Measurements from ENCODE around the gene SAE1.

SAE1 gene

GRCh38 chr19:47158879-47159503 is 28.4 kb downstream of the SAE1 start:
- H3K4me3 ChIP-seq (ENCODE audit: insufficient read depth in 1 of 2, low read depth in 1 of 2, low read length in 2 of 2) = no peak overlapping the region
- peaks cover 17% of the 10 kb centered on the region for H3K4me1 ChIP-seq (ENCODE audit: control insufficient read depth, insufficient read depth, low read depth, low read length)
- H3K36me3 ChIP-seq (ENCODE audit: control insufficient read depth in 1 of 2, insufficient read depth in 2 of 2, low read depth in 1 of 2, low read length in 2 of 2) = peaks cover 26 to 53% of the 10 kb centered on the region in 2 experiments
- no peak overlapping the region for H4K91ac ChIP-seq (ENCODE audit: low read length)
- H3K4me2 ChIP-seq (ENCODE audit: low read length, poor library complexity, severe bottlenecking) = peak overlapping the region; percentile 4
- H3K9ac ChIP-seq (ENCODE audit: low read length) = peak overlapping the region; percentile 27
- no peak overlapping the region for H3K4ac ChIP-seq (ENCODE audit: low read depth in 1 of 2, low read length in 2 of 2)
- H3K79me1 ChIP-seq (replicated peaks; ENCODE audit: low read length, poor library complexity, severe bottlenecking) = peaks cover 18% of the 10 kb centered on the region
- no peaks in the 10 kb centered on the region for H3K9me3 ChIP-seq (ENCODE audit: control insufficient read depth, low read length)
- no peak overlapping the region for H3K18ac ChIP-seq (ENCODE audit: low read depth in 1 of 2, low read length in 2 of 2)
- H2AK5ac ChIP-seq (ENCODE audit: low read length, severe bottlenecking) = peak overlapping the region; percentile 88
- H4K8ac ChIP-seq (ENCODE audit: low read length) = no peak overlapping the region
- H2BK12ac ChIP-seq (ENCODE audit: low read length in 2 of 2) = no peak overlapping the region
- no peak overlapping the region for H2BK15ac ChIP-seq (ENCODE audit: low read depth, poor library complexity, severe bottlenecking)
- H2BK5ac ChIP-seq (ENCODE audit: low read depth, low read length, poor library complexity, severe bottlenecking) = no peak overlapping the region
- no peak for DNase-seq
- WGBS = 87% methylated on average over 7 of the region's 7 CpGs
- H3K23ac ChIP-seq (ENCODE audit: low read length in 2 of 2) = no peak overlapping the region
- H2BK120ac ChIP-seq (ENCODE audit: low read depth, low read length) = no peak overlapping the region
- H3K27ac ChIP-seq (ENCODE audit: low read length, poor library complexity, severe bottlenecking) = peak overlapping the region; percentile 94
- no peaks in the 10 kb centered on the region for H3K27me3 ChIP-seq (ENCODE audit: control insufficient read depth in 1 of 2, insufficient read depth in 1 of 2, low read length in 2 of 2)
- H2AFZ ChIP-seq (ENCODE audit: low read depth, low read length) = no peak overlapping the region
- no peak overlapping the region for H3K14ac ChIP-seq (ENCODE audit: low read length in 2 of 2)

DNA sequence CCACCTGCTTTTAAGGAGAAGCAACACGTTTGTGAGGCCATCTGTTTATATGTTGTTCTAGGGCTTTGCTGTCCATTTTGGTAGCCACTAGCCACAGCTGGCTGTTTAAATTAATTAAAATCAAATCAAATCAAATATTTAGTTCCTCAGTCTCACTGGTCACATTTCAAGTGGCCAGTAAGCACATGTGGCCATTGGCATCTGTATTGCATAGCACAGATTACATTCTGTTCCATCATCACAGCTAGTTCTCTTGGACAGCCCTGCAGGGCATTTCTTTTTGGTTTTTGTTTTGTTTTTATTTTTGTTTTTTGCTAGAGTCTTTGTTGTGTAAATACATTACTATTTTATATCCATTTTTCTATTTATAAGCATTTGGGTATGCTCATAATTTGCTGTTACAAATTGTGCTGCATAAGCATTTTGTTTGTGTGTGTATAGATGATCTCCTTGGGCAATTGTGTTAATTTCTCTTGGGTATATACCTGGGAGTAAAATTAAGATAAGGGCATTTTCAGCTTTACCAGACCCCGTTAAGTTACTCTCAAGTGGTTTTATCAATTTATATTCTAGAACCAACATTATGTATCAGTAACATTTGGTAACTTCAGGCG is 31.3 kb downstream of the SAE1 start:
- no peak overlapping the region for H3K4me3 ChIP-seq (ENCODE audit: insufficient read depth in 1 of 2, low read depth in 1 of 2, low read length in 2 of 2)

DNA sequence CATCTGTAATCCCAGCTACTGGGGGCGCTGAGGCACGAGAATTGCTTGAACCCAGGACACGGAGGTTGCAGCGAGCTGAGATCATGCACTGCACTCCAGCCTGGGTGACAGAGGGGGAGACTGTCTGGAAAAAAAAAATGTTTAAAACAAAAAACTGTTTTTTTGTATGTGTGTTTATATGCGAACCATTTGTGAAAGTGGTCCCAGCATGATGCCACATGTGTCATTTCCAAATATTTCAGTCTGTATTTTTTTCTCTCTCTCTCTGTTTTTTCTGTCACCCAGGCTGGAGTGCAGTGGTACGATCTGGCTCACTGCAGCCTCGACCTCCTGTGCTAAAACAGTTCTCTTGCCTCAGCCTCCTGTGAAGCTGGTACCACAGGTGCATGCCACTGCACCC is 37.4 kb downstream of the SAE1 start:
- Histone ChIP-seq H2AFZ (ENCODE audit: low read depth, low read length) (no peak overlapping the region), H4K8ac (ENCODE audit: low read length) (no peak overlapping the region), H2BK120ac (ENCODE audit: low read depth, low read length) (no peak overlapping the region), H2AK5ac (ENCODE audit: low read length, severe bottlenecking) (no peak overlapping the region), H3K4me3 (ENCODE audit: insufficient read depth in 1 of 2, low read depth in 1 of 2, low read length in 2 of 2) (no peak overlapping the region), H3K4me1 (ENCODE audit: control insufficient read depth, insufficient read depth, low read depth, low read length) (peaks cover 4% of the 10 kb centered on the region), H3K27ac (ENCODE audit: low read length, poor library complexity, severe bottlenecking) (no peak overlapping the region), H2BK15ac (ENCODE audit: low read depth, poor library complexity, severe bottlenecking) (no peak overlapping the region), H2BK12ac (ENCODE audit: low read length in 2 of 2) (no peak overlapping the region), H3K36me3 (ENCODE audit: control insufficient read depth in 1 of 2, insufficient read depth in 2 of 2, low read depth in 1 of 2, low read length in 2 of 2) (peaks cover 37 to 55% of the 10 kb centered on the region in 2 experiments), H3K79me1 (replicated peaks; ENCODE audit: low read length, poor library complexity, severe bottlenecking) (peaks cover 27% of the 10 kb centered on the region), H3K9me3 (ENCODE audit: control insufficient read depth, low read length) (no peaks in the 10 kb centered on the region), H3K9ac (ENCODE audit: low read length) (no peak overlapping the region), H4K91ac (ENCODE audit: low read length) (no peak overlapping the region), H2BK5ac (ENCODE audit: low read depth, low read length, poor library complexity, severe bottlenecking) (no peak overlapping the region), H3K18ac (ENCODE audit: low read depth in 1 of 2, low read length in 2 of 2) (no peak overlapping the region), H3K23ac (ENCODE audit: low read length in 2 of 2) (no peak overlapping the region), H3K27me3 (ENCODE audit: control insufficient read depth in 1 of 2, insufficient read depth in 1 of 2, low read length in 2 of 2) (no peaks in the 10 kb centered on the region), H3K4ac (ENCODE audit: low read depth in 1 of 2, low read length in 2 of 2) (no peak overlapping the region), H3K14ac (ENCODE audit: low read length in 2 of 2) (no peak overlapping the region), H3K4me2 (ENCODE audit: low read length, poor library complexity, severe bottlenecking) (no peak overlapping the region)
- WGBS = 95% methylated on average over 7 of the region's 7 CpGs
- no peak for DNase-seq

More for the DNA sequence above, 31.3 kb downstream of the SAE1 start:
- H3K27me3 ChIP-seq (ENCODE audit: control insufficient read depth in 1 of 2, insufficient read depth in 1 of 2, low read length in 2 of 2) = no peaks in the 10 kb centered on the region
- H3K14ac ChIP-seq (ENCODE audit: low read length in 2 of 2) = no peak overlapping the region
- no peaks in the 10 kb centered on the region for H3K9me3 ChIP-seq (ENCODE audit: control insufficient read depth, low read length)
- H2BK5ac ChIP-seq (ENCODE audit: low read depth, low read length, poor library complexity, severe bottlenecking) = no peak overlapping the region
- WGBS = 60% methylated on average over 1 of the region's 3 CpGs
- peak overlapping the region; percentile 29 for H3K4me2 ChIP-seq (ENCODE audit: low read length, poor library complexity, severe bottlenecking)
- H2AFZ ChIP-seq (ENCODE audit: low read depth, low read length) = no peak overlapping the region
- H2BK15ac ChIP-seq (ENCODE audit: low read depth, poor library complexity, severe bottlenecking) = no peak overlapping the region
- peaks cover 7 to 44% of the 10 kb centered on the region in 2 experiments for H3K36me3 ChIP-seq (ENCODE audit: control insufficient read depth in 1 of 2, insufficient read depth in 2 of 2, low read depth in 1 of 2, low read length in 2 of 2)
- H2BK120ac ChIP-seq (ENCODE audit: low read depth, low read length) = no peak overlapping the region
- H4K8ac ChIP-seq (ENCODE audit: low read length) = no peak overlapping the region
- H4K91ac ChIP-seq (ENCODE audit: low read length) = no peak overlapping the region
- H2AK5ac ChIP-seq (ENCODE audit: low read length, severe bottlenecking) = no peak overlapping the region
- peaks cover 15% of the 10 kb centered on the region for H3K4me1 ChIP-seq (ENCODE audit: control insufficient read depth, insufficient read depth, low read depth, low read length)
- peaks cover 16% of the 10 kb centered on the region for H3K79me1 ChIP-seq (replicated peaks; ENCODE audit: low read length, poor library complexity, severe bottlenecking)
- no peak overlapping the region for H3K27ac ChIP-seq (ENCODE audit: low read length, poor library complexity, severe bottlenecking)
- no peak overlapping the region for H3K18ac ChIP-seq (ENCODE audit: low read depth in 1 of 2, low read length in 2 of 2)
- H3K23ac ChIP-seq (ENCODE audit: low read length in 2 of 2) = no peak overlapping the region
- peak overlapping the region; percentile 27 for H3K9ac ChIP-seq (ENCODE audit: low read length)
- no peak overlapping the region for H2BK12ac ChIP-seq (ENCODE audit: low read length in 2 of 2)
- H3K4ac ChIP-seq (ENCODE audit: low read depth in 1 of 2, low read length in 2 of 2) = no peak overlapping the region
- DNase-seq = no peak

DNA sequence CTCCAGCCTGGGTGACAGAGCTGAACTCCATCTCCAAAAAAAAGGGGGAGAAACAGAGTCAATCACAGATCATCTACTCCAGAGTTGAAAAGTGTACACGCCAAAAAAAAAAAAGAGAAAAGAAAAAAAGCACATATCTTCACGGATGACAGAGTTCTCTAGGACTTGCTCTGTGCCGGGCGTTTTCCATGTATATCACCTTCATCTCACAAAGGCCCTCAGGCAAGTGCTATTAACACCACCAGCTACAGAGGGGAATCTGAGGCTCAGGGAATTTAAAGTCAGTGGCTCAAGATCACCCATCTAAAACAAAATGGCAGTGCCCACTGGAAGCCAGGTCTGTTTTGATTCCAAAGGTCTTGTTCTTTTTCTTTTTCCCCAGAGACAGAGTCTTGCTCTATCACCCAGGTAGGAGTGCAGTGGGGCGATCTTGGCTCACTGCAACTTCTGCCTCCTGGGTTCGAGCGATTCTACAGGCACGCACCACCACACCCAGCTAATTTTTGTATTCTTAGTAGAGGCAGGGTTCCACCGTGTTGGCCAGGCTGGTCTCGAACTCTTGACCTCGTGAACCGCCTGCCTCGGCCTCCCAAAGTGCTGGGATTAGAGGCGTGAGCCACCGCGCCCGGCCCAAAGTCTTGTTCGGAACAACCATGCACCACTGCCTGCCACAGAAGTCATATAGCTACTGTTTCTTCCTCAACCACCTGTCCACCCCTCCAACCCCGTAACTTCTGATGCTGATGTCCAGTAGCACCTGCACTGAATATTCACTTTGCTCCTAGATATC is 42.2 kb downstream of the SAE1 start:
- H3K79me1 ChIP-seq (replicated peaks; ENCODE audit: low read length, poor library complexity, severe bottlenecking) = peaks cover 17% of the 10 kb centered on the region
- H2AFZ ChIP-seq (ENCODE audit: low read depth, low read length) = no peak overlapping the region
- no peak overlapping the region for H3K27ac ChIP-seq (ENCODE audit: low read length, poor library complexity, severe bottlenecking)
- no peak overlapping the region for H3K4ac ChIP-seq (ENCODE audit: low read depth in 1 of 2, low read length in 2 of 2)
- H3K4me1 ChIP-seq (ENCODE audit: control insufficient read depth, insufficient read depth, low read depth, low read length) = peaks cover 8% of the 10 kb centered on the region
- no peak overlapping the region for H2AK5ac ChIP-seq (ENCODE audit: low read length, severe bottlenecking)
- DNase-seq = no peak
- 98% methylated on average over 19 of the region's 19 CpGs for WGBS
- no peak overlapping the region for H2BK5ac ChIP-seq (ENCODE audit: low read depth, low read length, poor library complexity, severe bottlenecking)
- no peak overlapping the region for H3K18ac ChIP-seq (ENCODE audit: low read depth in 1 of 2, low read length in 2 of 2)
- H3K27me3 ChIP-seq (ENCODE audit: control insufficient read depth in 1 of 2, insufficient read depth in 1 of 2, low read length in 2 of 2) = no peaks in the 10 kb centered on the region
- H3K4me3 ChIP-seq (ENCODE audit: insufficient read depth in 1 of 2, low read depth in 1 of 2, low read length in 2 of 2) = no peak overlapping the region
- H3K9ac ChIP-seq (ENCODE audit: low read length) = no peak overlapping the region
- H3K36me3 ChIP-seq (ENCODE audit: control insufficient read depth in 1 of 2, insufficient read depth in 2 of 2, low read depth in 1 of 2, low read length in 2 of 2) = peaks cover 39 to 58% of the 10 kb centered on the region in 2 experiments
- H4K8ac ChIP-seq (ENCODE audit: low read length) = no peak overlapping the region
- no peak overlapping the region for H2BK120ac ChIP-seq (ENCODE audit: low read depth, low read length)
- no peaks in the 10 kb centered on the region for H3K9me3 ChIP-seq (ENCODE audit: control insufficient read depth, low read length)
- no peak overlapping the region for H4K91ac ChIP-seq (ENCODE audit: low read length)
- H3K23ac ChIP-seq (ENCODE audit: low read length in 2 of 2) = no peak overlapping the region
- H3K4me2 ChIP-seq (ENCODE audit: low read length, poor library complexity, severe bottlenecking) = no peak overlapping the region
- H2BK15ac ChIP-seq (ENCODE audit: low read depth, poor library complexity, severe bottlenecking) = no peak overlapping the region
- H2BK12ac ChIP-seq (ENCODE audit: low read length in 2 of 2) = no peak overlapping the region
- H3K14ac ChIP-seq (ENCODE audit: low read length in 2 of 2) = no peak overlapping the region
